Parathyroid adenoma (tissue), 2 donors: Measurements from ENCODE around the gene SRSF1.

Experiments used
- H2AFZ ChIP-seq: fragments of 300-600 bp; sonication (generic); one replicate; pipeline ENCODE4 v1.7.0; 2017; ENCODE audit warnings: antibody characterized with exemption, mild to moderate bottlenecking
- H3K27ac ChIP-seq: fragments of 300-600 bp; sonication (generic); one replicate; pipeline ENCODE4 v1.7.0; 2017
- H3K27me3 ChIP-seq: fragments of 300-600 bp; sonication (generic); one replicate; pipeline ENCODE4 v1.7.0; 2017; ENCODE audit warnings: low read length; ENCODE audit not compliant: control insufficient read depth, insufficient read depth
- H3K36me3 ChIP-seq: fragments of 300-600 bp; sonication (generic); one replicate; pipeline ENCODE4 v1.7.0; 2017; ENCODE audit warnings: low read length; ENCODE audit not compliant: control insufficient read depth, insufficient read depth
- H3K4me1 ChIP-seq: fragments of 300-600 bp; sonication (generic); one replicate; pipeline ENCODE4 v1.7.0; 2017; ENCODE audit warnings: control low read depth
- H3K4me2 ChIP-seq: fragments of 300-600 bp; sonication (generic); one replicate; pipeline ENCODE4 v1.7.0; 2017; ENCODE audit warnings: low read length
- H3K4me3 ChIP-seq: fragments of 300-600 bp; sonication (generic); one replicate; pipeline ENCODE4 v1.7.0; 2017; ENCODE audit warnings: low read depth, low read length
- H3K79me2 ChIP-seq: fragments of 300-600 bp; sonication (generic); one replicate; pipeline ENCODE4 v1.7.0; 2017; ENCODE audit warnings: control low read depth
- H3K9ac ChIP-seq: fragments of 300-600 bp; sonication (generic); one replicate; pipeline ENCODE4 v1.7.0; 2017; ENCODE audit warnings: mild to moderate bottlenecking
- H3K9me3 ChIP-seq: fragments of 300-600 bp; sonication (generic); one replicate; pipeline ENCODE4 v1.7.0; 2017; ENCODE audit warnings: low read length; ENCODE audit not compliant: control insufficient read depth
- CTCF ChIP-seq: fragments of 300-600 bp; sonication (generic); IDR thresholded peaks from one replicate; pipeline ENCODE4 v1.7.0; 2017; ENCODE audit warnings: antibody characterized with exemption, mild to moderate bottlenecking
- donor health status: primary hyperparathyroidism.

Gene SRSF1

GRCh38 chr17:58052407-58052806 lies 45.4 kb upstream of the SRSF1 start:
- Histone ChIP-seq H3K4me3 (no peak overlapping the region), H3K9me3 (no peaks in the 10 kb centered on the region), H3K36me3 (no peaks in the 10 kb centered on the region), H3K79me2 (no peaks in the 10 kb centered on the region), H3K4me1 (no peaks in the 10 kb centered on the region), H3K27me3 (no peaks in the 10 kb centered on the region), H3K4me2 (no peak overlapping the region), H3K9ac (no peak overlapping the region), H2AFZ (no peak overlapping the region), H3K27ac (no peak overlapping the region)
- TF ChIP-seq CTCF, result no peak

- no peak for TF ChIP-seq CTCF
- H3K79me2 ChIP-seq, result no peaks in the 10 kb centered on the region
These were observed 44.4 kb upstream of the SRSF1 start for GRCh38 chr17:58051468-58051867.

GRCh38 chr17:58050966-58051365 lies 43.9 kb upstream of the SRSF1 start:
- Histone ChIP-seq H3K36me3 (no peaks in the 10 kb centered on the region), H2AFZ (no peak overlapping the region), H3K4me2 (no peak overlapping the region), H3K27me3 (no peaks in the 10 kb centered on the region), H3K9ac (no peak overlapping the region), H3K79me2 (no peaks in the 10 kb centered on the region), H3K4me3 (no peak overlapping the region), H3K27ac (no peak overlapping the region), H3K9me3 (no peaks in the 10 kb centered on the region), H3K4me1 (no peaks in the 10 kb centered on the region)
- TF ChIP-seq CTCF, result no peak

More at GRCh38 chr17:58051468-58051867, 44.4 kb upstream of the SRSF1 start:
- no peak overlapping the region for H3K4me2 ChIP-seq
- H3K9ac ChIP-seq, result no peak overlapping the region
- no peaks in the 10 kb centered on the region for H3K4me1 ChIP-seq
- no peak overlapping the region for H3K27ac ChIP-seq
- H3K27me3 ChIP-seq, result no peaks in the 10 kb centered on the region
- H2AFZ ChIP-seq, result no peak overlapping the region
- no peak overlapping the region for H3K4me3 ChIP-seq
- no peaks in the 10 kb centered on the region for H3K36me3 ChIP-seq
- H3K9me3 ChIP-seq, result no peaks in the 10 kb centered on the region

GRCh38 chr17:58049533-58049932 lies 42.5 kb upstream of the SRSF1 start:
- no peaks in the 10 kb centered on the region for H3K36me3 ChIP-seq
- H3K4me1 ChIP-seq, result no peaks in the 10 kb centered on the region
- H3K4me3 ChIP-seq, result no peak overlapping the region
- no peak for TF ChIP-seq CTCF
- H3K9ac ChIP-seq, result no peak overlapping the region
- H3K9me3 ChIP-seq, result no peaks in the 10 kb centered on the region
- H3K4me2 ChIP-seq, result no peak overlapping the region
- H3K27ac ChIP-seq, result no peak overlapping the region
- H3K27me3 ChIP-seq, result no peaks in the 10 kb centered on the region
- H3K79me2 ChIP-seq, result no peaks in the 10 kb centered on the region
- H2AFZ ChIP-seq, result no peak overlapping the region

GRCh38 chr17:58047376-58048150 lies 40.5 kb upstream of the SRSF1 start:
- H3K9ac ChIP-seq, result no peak overlapping the region
- H3K9me3 ChIP-seq, result no peaks in the 10 kb centered on the region
- H3K79me2 ChIP-seq, result no peaks in the 10 kb centered on the region
- H3K4me3 ChIP-seq, result no peak overlapping the region
- no peak overlapping the region for H3K4me2 ChIP-seq
- H3K27ac ChIP-seq, result no peak overlapping the region
- no peak for TF ChIP-seq CTCF
- H3K4me1 ChIP-seq, result no peaks in the 10 kb centered on the region
- H3K27me3 ChIP-seq, result no peaks in the 10 kb centered on the region
- H3K36me3 ChIP-seq, result no peaks in the 10 kb centered on the region
- H2AFZ ChIP-seq, result no peak overlapping the region
